ENCODE data around the gene OSBPL6. TPM values are rescaled to one million over a fixed set of nuclear protein-coding genes. Genes with fewer than 3 reads are reported as not detected.

The OSBPL6 gene
- total RNA-seq, 1 donor from 2014 or later = 1.7 TPM

DNA sequence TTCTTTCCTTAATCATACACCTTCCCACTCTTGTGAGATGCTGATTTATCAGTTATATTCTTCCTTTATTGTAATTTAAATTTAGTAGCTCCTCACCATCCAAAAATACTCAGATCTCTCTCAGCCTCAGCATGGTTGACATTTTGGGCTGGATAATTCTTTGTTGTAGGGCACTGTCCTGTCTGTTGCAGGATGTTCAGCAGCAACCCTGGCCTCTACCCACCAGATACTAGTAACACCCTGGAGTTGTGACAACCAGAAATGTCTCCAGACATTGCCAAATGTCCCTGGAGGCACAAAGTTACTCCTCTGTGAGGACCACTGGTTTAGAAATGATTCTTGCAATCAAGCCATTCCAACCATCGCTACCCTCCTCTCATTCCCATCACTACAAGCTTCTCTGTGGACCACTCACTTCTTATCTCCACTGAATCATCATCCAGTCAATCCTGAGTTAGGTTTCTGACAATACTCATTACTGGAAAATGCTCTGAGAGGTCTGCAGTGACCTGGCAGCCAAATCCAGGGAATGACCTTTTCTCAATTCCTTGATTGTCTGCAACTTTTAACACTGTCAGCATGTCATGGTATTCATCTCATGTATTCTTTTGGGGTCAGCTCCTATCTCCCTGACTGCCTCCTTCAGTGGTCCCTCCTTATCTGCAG, 43.3 kb downstream of the OSBPL6 start:
- DNase-seq (ENCODE audit: extremely low read depth, low read depth, low spot score) = no peak

DNA sequence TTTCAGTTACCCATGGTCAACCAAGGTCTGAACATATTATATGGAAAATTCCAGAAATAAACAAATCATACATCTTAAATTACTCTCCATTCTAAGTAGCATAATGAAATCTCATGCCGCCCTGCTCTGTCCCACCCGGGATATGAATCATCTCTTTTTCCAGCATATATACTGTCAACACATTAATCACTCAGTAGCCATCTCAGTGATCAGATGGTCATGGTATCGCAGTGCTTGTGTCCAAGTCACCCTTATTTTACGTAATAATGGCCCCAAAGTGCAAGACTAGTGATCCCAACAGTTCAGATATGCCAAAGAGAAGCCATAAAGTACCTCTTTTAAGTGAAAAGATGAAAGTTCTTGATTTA, 43.8 kb downstream of the OSBPL6 start:
- DNase-seq (ENCODE audit: extremely low read depth, low read depth, low spot score) = no peak

DNA sequence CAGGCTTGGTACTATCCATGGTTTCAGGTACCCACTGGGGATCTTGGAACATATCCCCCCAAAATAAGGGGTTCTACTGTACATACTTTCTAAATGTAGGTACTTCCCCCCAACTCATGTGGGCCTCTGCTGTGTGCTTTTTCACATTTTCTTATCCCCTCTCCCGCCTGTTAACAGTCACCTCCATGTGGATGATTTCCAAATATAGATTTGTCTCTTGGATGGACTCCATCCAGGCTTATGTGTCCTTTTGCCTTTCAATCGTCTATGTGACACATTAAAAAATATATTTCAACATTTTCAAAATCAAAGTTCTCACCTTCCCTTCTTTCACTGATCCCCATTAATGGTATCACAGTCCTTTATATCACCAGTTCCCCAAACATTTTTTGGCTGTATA, 44.4 kb downstream of the OSBPL6 start:
- no peak for DNase-seq (ENCODE audit: extremely low read depth, low read depth, low spot score)

DNA sequence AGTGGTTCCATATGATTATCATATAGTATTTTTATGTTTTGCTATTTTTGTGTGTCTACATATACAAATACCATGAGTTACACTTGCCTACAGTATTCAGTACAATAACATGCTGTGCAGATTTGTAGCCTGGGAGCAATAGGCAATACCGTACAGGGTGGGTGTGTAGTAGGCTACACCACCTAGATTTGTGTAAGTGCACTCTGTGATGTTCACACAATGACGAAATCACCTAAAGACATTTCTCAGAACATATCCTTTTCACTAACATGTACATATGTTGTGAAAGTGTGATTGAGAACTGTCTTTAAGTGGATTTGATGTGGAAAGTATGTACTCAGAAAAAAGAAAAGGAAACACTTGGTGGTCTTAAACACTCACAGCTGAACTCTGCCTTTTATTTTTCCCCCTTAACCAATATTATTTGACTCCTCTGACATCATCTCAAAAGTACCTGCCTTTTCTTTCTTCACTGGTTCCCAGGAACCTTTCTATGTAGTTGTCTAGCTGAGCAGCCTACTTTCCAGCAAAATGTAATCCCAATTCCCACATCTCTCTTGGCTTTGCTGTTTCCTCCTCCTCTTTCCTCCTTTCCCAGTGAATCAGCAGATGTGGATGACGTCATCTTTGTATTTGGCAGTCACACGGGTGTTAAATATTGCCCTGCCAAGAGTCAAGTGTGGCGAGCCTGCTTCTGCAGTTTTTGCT, 47.7 kb downstream of the OSBPL6 start:
- peak; percentile 56 for DNase-seq (ENCODE audit: extremely low read depth, low read depth, low spot score)

DNA sequence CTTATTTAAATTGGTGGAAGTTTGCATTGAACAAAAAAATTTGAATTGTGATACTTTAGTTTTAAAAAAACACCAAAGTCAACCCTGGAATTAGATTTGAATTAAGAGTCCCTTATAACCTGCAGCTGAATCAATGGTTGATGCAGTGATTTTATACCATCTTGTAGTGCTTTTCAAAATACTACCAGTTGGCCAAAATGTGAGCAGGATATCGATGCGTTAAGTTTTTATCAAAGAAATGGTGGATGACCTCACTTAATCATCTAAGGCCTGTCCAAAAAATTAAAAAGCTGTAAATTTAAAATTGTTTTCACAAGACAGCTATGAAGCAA, 48.2 kb downstream of the OSBPL6 start:
- no peak for DNase-seq (ENCODE audit: extremely low read depth, low read depth, low spot score)

DNA sequence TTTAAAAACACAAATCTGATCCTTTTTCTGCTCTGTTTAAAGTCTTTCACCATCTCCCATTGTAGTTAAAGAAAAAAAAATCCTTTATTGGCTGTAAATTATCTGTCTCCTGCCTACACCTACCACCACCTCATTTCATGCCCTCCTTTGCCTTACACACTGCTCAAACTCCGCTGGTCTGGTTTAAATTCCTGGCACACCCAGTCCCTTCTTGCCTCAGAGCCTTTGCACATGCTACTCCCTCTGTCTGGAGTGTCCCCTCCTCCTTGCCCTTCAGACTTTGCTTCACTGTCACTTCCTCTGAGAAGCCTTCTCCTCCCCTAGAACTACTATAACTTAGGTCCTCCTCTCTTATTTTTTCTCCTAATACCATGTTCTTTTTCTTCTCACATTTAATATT, 49.6 kb downstream of the OSBPL6 start:
- DNase-seq (ENCODE audit: extremely low read depth, low read depth, low spot score) = no peak

DNA sequence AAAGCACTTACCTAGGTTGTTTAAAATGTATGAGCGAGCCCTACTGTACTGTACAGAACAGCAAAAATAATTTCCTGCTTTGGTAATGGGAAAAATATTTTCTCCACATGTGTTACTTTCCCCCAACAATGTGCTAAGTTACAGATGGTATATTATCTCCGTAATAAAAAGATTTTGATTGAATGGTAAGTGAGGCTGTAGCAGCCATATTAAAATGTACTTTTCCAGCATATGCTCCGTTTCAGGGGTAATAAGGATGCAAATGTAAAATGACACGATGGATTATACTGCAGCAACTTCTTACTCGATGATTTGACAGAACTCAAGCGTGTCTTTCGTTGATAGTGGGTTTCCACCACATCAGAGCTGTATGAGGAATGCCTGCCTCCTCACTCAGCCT, 50.5 kb downstream of the OSBPL6 start:
- DNase-seq (ENCODE audit: extremely low read depth, low read depth, low spot score) = no peak

DNA sequence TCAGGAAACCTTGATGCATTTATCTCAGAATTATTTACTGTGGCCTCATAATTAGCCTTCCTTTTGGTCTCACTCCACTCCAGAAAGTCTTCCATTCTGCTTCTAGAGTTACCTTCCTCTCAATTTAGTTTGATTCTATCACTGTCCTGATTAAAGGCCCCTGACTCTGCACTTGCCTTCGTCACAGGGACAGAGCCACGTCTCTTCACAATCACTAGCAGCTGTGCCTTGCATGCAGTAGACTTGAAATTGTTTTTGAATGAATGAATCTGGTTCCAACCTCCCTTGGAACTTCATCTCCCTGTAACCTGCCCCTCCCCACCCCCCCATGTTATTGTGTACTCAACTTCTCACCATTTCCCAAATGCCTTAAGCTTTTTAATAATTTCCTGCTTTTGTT, 52.4 kb downstream of the OSBPL6 start:
- no peak for DNase-seq (ENCODE audit: extremely low read depth, low read depth, low spot score)

DNA sequence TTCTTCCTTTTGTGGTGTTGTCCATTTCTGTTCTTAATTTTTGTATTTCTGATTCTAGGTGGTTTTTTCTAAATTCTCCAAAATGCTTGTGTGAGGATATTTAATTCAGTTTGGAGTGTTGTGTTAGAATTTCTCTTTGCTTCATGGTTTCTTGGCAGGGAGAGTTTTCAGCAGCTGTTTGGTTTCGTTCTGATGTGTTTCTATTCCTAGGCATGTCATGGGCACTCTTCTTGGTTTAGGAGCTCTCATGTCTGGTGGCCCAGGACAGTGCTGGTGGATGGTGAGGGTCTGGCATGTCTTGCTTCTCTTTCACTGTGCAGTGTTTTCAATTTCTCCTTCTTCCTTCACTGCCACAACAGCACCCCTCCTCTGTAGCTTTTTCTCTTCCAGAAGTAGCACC, 52.9 kb downstream of the OSBPL6 start:
- DNase-seq (ENCODE audit: extremely low read depth, low read depth, low spot score) = no peak

DNA sequence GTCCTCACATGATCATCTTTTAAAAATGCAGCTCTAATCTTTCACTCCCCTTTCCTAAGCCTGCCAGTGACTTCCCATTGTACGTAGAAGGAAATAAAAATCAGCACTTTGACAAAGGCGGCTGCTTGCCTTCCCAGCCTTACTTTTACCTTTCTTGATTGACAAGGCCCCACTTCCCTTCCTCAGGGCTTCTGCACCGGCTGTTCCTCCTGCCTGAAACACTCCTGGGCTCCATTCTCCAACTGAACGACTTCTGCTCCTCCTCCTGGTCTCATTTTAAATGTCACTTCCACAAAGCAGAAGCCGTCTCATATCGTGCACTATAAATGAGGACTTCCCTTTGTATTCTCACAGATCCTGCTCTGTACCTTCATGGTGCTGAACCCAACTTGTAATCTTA, 56.1 kb downstream of the OSBPL6 start:
- no peak for DNase-seq (ENCODE audit: extremely low read depth, low read depth, low spot score)

DNA sequence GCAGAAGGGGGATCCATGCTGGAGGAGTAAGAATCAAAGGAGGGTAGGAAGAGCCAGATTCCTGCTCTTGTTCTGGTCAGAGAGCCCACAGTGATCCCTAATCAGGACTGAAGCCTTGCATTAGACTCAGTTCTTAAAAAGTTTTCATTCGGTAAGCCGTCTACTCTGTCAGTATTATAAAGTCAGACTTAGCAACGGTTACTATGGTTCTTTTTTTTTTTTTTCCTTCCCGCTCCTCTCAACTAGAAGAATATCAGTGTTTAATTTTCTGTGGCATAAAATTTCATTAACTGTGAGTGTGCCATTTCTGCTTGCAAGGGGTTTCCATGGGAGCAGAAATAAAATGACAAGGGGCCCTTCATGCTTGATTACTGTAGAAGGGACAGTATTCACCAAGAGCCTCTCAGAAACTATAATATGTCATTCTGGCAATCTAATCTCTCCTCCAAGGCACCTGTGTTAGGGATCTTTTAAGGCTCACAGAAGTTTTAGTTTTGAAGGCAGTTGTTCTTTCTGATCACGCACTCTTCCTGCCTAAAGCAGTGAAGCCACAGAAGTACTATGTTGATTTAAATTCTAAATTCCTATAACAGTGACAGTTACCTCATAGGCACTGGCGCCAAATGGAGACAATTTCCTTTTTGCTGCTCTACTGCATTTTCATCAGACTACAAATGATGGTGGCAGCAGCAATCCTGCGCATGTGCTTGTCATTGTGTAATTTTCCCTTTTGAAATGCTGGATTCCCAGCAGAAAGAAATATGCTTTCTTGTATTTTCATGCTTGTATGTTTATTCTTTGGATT, 57.0 kb downstream of the OSBPL6 start:
- no peak for DNase-seq (ENCODE audit: extremely low read depth, low read depth, low spot score)

DNA sequence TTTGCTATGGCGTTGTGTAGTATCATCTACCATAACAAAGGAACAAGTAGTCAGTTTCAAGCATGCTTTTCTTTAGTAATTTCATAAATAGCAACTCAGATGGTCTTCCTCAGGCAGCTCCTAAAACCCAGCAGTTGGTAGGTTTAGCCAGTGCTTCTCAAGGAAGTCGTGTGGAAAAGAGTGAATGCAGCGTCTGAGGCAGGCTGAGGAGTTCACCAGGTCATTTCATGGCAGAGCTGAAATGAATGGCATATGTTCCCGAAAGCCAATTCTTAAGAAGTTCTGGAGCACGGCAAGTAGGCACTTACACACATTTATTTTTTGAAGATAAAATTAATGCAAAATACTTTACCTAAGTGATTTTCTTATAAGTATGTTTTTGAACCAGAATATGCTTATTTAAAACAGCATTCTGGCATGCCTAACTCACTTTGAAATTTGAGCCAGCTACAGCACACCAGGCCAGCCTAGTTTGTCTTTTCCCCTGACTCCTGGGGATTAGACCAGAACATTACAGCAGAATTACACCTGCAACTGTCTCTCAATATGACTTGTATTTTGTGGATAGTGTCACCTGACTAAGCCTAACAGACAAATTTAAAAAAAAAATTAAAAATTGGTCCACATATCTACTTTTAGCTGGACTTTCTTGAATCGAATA, 62.2 kb downstream of the OSBPL6 start:
- DNase-seq (ENCODE audit: extremely low read depth, low read depth, low spot score) = no peak

DNA sequence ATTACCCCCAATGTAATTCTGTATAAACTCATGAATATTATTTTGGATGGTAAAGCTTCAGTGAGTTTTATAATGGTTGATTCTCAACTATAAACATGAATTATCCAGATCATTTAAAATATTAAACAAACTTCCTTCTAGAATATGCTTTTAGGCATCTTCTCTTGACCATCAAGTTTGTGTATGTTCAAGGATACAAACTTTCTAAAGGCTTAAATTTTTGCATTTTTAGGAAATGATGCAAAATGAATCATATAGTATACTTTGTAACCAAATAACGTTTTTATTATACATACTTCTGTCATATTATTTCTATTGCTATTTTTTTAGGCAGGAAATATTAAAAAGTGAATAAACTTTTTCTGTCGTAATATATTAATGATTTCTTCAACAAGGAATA, 62.8 kb downstream of the OSBPL6 start:
- no peak for DNase-seq (ENCODE audit: extremely low read depth, low read depth, low spot score)

DNA sequence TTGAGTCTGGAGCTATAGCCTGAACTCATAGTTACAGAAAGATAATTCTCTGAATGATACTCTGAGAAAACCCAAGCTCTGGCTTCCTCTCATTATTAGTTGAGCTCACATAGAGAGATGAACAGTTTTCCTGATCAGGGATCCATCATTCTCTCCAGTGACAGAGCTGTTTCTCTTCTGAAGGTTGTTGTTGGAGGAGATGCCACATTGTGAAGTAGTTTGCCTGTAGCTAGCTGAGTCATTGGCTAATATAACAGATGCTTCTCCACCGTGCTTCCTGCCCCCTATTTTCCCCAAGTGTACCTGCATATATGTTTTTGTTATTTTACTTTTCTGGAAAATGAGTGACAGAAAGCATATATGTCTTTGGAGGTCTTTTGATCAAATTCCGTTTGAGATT, 64.6 kb downstream of the OSBPL6 start:
- no peak for DNase-seq (ENCODE audit: extremely low read depth, low read depth, low spot score)

DNA sequence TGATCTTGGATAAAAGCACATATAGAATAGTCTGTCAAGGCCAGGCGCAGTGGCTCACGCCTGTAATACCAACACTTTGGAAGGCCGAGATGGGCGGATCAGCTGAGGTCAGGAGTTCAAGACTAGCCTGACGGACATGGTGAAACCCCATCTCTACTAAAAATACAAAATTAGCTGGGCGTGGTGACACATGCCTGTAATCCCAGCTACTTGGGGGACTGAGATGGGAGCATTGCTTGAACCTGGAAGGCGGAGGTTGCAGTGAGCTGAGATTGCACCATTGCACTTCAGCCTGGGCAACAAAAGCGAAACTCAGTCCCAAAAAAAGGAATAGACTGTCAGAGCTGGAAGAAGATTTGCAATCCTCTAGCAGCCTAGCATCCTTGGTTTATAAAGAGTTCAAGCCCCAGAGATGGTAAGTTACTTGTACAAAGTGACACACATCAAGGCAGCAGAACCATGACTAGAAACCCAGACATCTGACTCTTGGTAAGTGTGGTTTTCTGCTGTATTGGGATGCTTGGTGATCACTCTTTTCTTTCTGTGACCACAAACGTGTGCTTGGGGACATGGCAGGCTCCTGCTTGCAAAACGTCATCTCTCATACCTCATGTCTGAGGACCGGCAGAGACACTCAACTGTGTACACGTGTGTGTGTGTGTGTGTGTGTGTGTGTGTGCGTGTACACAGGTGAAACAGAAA, 69.0 kb downstream of the OSBPL6 start:
- no peak for DNase-seq (ENCODE audit: extremely low read depth, low read depth, low spot score)

DNA sequence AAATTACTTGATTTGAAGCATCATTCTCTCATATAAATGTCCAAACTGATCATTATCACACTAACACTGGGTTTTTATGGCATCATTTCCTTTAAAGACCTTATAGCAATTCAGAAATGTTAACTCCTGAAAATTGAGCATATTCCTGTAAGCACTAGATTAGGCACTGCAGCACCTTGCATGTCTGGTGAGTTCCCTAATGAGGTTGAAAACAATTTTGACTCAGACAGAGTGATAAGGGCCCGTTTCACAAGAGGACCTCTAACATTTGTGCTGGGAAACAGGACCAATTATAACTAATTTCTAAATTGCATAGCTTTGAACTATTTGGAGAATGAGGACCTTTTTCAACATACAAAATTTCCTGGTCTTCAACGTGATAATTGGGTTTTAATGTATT, 69.9 kb downstream of the OSBPL6 start:
- no peak for DNase-seq (ENCODE audit: extremely low read depth, low read depth, low spot score)

DNA sequence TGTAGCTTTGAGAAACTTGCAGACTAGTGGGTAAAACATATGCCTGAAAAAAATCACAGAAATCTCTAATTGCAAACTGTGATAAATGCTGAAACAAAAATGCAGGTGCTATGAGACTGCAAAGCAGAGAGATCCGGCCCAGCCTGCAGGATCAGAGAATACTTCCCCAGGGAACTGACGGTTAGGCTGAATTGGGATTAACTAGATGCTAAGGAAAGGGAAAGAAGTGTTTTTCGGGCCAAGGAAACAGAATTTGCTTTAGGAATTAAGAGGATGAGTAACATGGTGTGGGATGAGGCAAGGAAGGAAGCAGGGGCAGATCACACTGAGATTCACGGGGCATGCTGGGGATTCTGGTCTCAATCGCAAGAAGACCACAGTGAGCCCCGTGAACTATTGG, 71.5 kb downstream of the OSBPL6 start:
- no peak for DNase-seq (ENCODE audit: extremely low read depth, low read depth, low spot score)

DNA sequence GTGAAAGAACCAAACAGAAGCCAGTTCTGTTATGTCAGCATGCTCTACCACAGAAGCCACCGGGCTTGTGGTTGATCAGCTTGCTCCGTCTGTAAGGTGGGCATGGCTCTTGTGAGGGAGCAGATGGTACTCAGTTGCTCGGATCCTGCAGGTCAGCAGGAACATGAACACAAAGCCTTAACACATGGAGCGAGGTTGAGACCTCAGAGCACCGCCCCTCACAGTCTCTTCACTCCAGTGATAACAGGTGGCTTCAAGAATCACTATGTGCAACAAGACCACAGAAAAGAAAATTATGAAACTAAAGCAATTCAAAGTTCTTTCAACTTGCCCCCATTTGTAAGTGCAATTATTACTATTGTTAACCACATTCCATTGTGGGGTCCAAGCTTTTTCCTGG, 72.1 kb downstream of the OSBPL6 start:
- DNase-seq (ENCODE audit: extremely low read depth, low read depth, low spot score) = no peak

DNA sequence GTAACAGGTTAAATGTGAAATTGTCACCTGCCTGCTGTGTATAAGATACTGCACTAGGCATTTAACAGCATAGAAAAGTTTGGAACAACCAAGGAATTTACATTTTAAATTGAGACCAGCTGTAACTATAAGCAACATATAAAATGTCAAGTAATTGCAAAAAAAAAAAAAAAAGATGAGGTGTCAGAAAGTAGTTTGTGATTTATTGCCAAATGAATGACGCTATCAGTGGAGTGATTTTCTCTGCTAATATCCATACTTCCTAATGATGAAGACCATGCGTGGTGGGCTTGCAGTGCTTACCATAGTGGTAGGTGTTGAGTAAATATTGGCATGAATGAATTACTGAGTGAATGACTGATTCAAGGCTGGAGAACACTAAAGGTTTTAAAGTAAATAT, 73.3 kb downstream of the OSBPL6 start:
- no peak for DNase-seq (ENCODE audit: extremely low read depth, low read depth, low spot score)

DNA sequence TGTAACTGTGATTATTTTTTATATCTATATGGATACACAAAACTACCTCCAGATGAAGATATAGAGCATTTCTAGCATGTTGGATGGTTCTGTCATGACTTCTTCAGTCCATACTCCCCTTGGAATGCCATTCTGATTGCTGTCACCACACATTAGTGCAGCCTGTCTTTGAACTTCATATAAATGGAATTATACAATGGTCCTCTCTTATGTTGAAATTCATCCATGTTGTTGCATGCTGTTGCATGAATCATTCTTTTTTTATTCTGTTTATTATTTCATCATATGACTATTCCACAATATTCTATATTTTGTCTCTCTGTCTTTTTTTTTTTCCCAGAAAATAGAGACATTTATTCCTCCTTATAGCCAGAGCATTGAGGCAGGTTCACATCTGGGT, 74.1 kb downstream of the OSBPL6 start:
- no peak for DNase-seq (ENCODE audit: extremely low read depth, low read depth, low spot score)
